ENCODE measurements around the gene PLIN5.

PLIN5 gene

DNA sequence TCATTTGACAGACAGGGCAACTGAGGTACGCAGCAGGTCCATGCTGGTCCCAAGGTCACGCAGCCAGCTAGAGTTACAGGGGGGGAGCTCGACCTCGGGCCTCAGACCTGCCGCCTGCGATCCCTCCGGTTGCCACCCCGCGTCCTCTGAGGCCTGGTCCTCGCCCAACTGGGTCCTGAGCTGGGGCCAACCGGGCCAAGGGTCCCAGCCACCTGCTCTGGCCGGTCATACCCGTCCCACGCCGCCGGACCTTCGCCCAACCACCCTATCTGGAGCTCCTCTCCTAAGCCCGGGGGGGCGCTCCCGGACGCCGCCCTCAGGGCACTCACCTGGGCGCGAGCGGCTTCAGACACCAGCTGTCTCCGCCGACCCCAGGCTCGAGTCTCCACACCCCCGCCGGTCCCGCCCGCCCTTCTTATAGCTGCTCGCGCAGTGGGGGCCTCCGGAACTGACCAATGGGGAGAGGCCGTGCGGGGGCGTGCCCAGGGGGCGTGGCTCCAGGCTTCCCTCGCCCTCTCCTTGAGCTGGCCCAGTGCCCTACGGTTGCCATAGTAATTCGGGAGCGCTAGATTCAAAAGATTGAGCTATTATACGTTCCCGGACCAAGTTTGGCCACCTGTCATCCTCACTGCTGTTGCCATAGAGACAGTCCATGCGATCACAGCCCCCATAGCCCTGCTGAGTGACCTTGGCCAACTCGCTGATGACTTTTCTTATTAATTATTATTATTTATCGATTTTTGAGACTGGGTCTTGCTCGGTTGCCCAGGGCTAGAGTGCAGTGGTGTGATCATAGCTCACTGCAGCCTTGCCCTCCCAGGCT is at the start of gene PLIN5:
Gene PLIN5, minus strand, starts transcription at position 389 of the 823 bp plus-strand sequence. CDS start 1,150 bp downstream, outside the sequence.
- DNase-seq = no peak

- no peak for DNase-seq
Measured at GRCh38 chr19:4583961-4584669, 49.1 kb upstream of the PLIN5 start.

DNA sequence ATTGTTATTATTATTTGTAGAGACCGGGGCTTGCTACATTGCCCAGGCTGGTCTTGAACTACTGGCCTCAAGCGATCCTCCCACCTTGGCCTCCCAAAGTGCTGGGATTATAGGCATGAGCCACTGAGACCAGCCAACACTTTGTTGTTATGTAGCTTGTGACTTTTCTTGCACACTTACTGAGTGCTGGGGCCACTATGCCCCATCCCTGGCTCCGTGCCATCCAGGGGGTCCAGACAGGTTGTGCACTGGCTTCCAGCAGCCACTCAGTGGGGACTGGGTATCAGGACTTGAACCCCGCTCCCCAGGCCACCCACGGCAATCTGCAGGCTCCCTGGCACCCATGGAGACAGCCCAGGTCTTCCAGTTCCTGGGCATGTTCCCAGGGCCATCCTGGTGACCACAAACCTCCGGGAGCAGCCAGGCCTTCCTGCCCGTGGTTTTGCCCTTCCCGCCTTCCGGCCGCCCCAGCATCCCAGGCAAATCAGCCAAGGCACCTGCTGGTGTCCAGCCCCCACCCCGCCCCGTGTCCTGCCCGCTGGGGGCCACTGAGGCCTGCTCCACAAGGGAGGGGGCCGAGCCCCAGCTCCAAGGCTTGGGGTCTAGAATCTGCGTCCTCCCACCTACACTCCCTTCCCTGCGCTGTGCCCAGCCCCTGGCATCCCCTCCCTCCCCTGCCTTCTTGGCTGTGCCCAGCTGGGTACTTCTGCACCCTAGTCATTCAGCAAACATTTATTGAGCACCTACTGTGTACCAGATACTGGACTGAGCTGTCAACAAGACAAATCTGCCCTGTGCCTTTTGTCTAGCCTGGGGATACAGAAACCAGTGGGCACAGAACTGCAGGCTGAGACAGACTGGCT is 48.2 kb upstream of the PLIN5 start:
- no peak for DNase-seq

DNA sequence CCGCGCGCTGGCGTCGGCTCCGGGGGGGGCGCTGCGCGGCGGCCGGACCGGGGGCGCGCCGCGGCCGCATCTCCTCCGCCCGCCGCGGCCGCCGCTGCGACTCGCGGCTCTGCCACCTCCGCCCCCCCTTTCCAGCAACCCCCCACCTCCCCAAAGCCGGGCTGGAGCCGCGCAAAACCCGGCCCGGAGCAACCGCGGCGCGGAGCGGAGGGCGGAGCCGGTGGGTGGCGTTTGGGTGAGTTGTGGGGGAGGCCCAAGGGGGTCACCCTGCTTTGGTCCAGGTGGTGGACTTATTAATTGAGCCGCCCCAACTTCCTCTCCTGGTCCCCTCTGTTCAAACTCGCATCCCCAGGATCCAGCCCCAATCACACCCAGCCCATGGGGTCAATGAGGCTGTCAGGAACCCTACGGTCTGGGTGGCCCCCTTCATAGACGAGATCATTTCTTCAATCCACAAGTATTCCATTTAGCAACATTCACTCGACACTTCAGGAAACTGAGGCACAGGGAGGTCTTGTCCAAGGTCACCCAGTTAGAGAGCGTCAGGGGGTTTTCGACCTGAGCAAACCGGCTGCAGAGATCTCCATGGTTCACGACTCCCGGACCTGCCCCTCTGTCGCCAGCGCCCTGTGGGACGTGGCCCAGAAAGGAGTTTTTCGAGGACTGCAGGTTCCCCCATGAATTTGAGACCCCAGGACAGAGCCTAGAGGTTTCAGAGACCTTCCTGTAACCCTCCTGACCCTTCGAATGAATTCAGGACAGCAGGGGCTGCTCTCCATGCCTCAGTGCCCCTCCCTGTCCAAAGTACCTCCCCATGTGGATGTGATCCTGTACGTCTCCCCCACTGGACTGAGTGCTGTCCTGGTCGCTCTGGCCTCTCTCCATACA is 46.9 kb upstream of the PLIN5 start:
- DNase-seq = no peak

DNA sequence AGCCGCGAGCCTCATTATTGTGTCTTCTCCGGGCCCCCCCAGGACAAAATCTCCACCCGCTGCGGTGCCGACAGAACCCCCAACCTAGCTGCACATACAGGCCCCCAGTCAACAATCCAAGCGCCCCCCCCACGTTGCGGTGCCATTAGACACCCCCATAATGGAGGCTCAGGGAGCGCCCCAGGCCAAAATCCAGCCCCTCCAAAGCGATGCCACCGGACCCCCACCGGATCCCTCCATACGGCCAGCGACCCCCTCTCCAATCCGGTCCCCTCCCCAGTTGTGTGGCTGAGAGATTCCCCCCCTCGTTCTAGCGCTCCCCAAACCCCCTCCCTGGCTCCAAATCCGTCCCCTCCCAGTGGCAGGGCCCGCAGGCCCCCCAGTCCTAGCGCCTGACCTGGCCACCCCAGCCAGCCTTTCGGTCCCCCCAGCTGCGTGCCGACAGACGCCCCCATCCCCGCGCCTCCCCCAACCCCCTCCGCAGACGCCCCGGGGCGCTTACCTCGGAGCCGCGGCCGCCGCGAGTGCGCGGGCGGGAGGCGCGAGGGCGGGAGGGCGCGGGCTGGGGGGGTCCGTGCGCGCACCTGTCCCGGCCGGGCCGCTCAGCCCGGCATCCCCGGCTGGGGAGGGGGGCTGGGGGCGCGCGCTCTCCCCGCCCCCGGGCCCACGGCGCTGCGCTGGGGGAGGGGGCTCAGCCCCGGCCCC is 46.1 kb upstream of the PLIN5 start:
- no peak for DNase-seq

- no peak for DNase-seq
Measured at GRCh38 chr19:4580021-4580901, 45.2 kb upstream of the PLIN5 start.

GRCh38 chr19:4579389-4579788 is 44.4 kb upstream of the PLIN5 start:
- no peak for DNase-seq

DNA sequence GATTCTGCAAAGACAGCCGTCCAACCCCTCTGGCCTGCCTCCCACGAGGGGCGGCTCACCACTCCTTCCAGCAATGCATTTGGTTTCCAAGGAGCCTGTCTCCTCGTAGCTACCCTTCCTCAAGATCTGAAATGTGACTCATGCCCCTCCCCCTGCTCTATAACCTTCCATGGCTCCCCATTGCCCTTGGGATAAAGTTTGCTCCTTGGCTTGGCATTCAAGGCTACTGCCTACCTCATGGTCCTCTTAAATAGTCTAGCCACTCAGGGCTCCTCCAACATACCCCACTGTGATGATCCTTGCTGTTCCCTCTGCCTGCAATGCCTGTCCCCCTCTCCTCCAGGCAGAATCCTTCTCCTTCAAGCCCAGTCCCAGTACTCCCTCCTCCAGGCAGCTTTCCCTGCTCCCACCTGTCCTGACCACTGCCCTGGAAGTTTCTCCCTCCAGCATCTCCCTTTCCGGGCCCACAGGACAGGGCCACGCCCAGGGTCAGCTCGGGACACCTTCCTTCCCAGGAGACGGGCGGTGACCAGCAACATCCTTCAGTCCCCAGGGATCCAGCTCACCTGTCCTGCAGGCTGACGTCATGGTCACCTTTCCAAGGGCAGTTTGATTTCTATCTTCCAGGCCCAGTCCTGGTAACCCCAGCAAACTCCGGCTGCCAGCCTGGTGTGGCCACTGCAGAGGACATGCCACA is 43.7 kb upstream of the PLIN5 start:
- DNase-seq = no peak

- DNase-seq = no peak
Measured at GRCh38 chr19:4577020-4577782, 42.2 kb upstream of the PLIN5 start.

DNA sequence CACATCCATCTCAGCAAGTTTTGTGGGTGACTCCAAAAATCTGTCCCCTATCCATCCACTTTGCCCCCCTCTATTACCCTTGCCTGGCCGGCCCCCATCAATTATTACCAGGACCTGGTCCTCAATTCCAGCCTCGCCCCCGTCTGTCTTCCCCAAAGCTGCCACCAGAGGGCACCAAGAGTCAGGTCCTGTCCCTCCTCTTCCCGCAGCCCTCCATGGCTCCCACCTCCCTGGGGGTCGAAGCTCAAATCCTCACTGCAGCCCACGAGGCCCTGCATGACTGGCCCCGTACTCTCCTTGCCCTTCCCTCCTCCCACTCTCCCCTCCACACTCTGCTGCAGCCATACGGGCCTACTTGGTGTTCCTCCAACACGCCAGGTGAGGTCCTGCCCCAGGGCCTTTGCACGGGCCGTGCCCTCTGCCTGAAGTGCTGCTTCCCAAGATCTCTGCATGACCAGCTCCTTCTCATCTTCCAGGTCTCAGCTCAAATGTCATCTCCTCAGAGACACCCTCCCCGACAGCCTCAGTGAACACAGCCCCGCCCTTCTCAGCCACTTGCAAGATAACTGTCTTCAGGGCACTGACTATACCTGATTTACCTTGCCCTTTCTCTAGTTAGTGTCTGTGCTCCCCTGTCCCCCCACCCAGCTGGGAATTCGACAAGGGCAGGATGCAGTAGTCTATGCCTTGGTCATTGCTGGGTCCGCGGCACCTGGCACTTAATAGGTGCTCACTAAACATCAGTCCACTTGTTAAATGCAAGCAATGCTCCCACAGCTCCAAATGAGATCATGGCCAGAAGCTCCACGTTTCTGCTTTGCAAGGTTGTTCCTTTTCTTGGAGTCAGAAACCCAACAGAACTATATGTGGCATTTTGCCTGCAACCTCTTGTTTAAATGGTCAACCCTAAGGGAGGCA is 41.3 kb upstream of the PLIN5 start:
- DNase-seq = peak; percentile 19

GRCh38 chr19:4575267-4576015 is 40.4 kb upstream of the PLIN5 start:
- no peak for DNase-seq

GRCh38 chr19:4573682-4574081 is 38.7 kb upstream of the PLIN5 start:
- no peak for DNase-seq

DNA sequence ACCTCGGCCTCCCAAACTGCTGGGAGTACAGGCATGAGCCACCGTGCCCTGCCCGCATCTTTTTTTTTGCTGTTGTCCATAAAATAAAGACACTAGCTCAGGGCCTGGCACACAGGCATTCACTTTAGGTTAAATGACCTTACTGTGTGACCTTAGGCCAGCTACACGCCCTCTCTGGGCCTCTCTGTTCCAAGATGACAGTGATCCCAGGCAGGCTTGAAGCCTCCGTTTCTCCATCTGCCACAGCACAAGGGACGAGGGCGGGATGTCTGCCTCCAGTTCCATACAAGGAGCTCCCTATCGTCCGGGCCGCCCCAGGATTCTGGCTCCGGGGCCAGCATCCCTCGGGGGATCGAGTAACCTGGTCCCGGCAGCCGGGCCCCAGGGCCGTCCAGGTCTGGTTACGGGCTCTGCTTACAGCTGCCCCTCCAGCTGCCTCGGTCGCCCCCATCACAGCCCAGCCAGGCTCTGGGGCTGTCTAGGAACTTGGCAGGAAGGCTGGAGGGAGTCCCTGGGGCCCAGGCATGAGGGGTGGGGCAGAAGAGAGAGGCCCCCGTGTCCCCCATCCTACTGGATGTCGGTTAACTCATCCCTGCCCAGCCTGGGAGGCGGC is 36.4 kb upstream of the PLIN5 start:
- DNase-seq = no peak

DNA sequence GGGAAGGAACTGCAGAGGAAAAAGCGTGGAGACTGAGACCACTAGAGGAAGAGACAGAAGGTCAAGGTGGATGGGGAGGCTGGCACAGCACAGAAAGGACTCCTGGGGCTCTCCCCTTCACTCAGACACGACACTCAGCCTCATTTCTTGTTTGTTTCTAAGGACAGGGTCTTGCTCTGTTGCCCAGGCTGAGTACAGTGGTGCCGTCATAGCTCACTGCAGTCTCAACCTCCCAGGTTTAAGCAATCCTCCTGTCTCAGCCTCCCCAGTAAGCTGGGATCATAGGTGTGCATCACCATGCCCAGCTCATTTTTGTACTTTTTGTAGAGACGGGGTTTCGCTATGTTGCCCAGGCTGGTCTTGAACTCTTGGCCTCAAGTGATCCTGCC is 35.9 kb upstream of the PLIN5 start:
- no peak for DNase-seq

- no peak for DNase-seq
Measured at GRCh38 chr19:4570402-4570801, 35.4 kb upstream of the PLIN5 start.

DNA sequence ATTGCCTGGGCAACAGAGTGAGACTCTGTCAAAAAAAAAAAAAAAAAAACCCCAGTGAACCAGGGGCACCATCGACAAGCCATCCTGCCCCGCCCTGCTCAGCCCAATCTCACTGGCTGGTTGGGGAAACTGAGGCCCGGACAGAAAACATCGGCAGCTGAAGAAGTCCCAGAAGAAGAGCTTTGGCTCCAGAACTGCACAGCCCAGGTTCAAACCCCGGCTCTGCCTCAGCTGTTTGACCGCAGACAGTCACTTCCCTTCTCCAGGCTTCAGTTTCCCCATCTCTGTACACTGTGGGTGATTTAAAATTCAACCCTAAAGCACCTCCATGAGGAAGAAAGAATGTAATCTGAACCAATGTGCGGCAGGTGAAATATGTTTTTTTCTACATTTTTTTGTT is 33.9 kb upstream of the PLIN5 start:
- peak; percentile 27 for DNase-seq

GRCh38 chr19:4567584-4568071 is 32.6 kb upstream of the PLIN5 start:
- no peak for DNase-seq
